Fibroblast of lung (primary cell): Measurements from ENCODE around the gene INSYN2B. TPM values are rescaled to one million over a fixed set of nuclear protein-coding genes. Genes with fewer than 3 reads are reported as not detected.

ENCODE experiments used
- DNase-seq, 2 donors: peaks; one replicate each; pipeline versions ENCODE4 v3.0.0 to v3.0.0-alpha.2; 2010; ENCODE audit warnings: low read depth in 2 of 2
- H2AFZ ChIP-seq: 2 replicates; pipeline ENCODE4 v1.5.1; 2012; ENCODE audit warnings: low read length, control low read depth, inconsistent platforms
- H3K27ac ChIP-seq: 2 replicates; pipeline ENCODE4 v1.5.1; 2011; ENCODE audit warnings: low read length, control low read depth; ENCODE audit not compliant: insufficient read depth
- H3K27me3 ChIP-seq: 2 replicates; pipeline ENCODE4 v1.5.1; 2011; ENCODE audit warnings: mild to moderate bottlenecking, low read length; ENCODE audit not compliant: control insufficient read depth, insufficient read depth
- H3K36me3 ChIP-seq: 2 replicates; pipeline ENCODE4 v1.5.1; 2011; ENCODE audit warnings: low read length; ENCODE audit not compliant: control insufficient read depth, insufficient read depth
- H3K4me1 ChIP-seq: 2 replicates; pipeline ENCODE4 v1.5.1; 2011; ENCODE audit warnings: low read length; ENCODE audit not compliant: control insufficient read depth, insufficient read depth; ENCODE audit errors: extremely low read depth
- H3K4me2 ChIP-seq: 2 replicates; pipeline ENCODE4 v1.5.1; 2011; ENCODE audit warnings: low read length, control low read depth; ENCODE audit not compliant: insufficient read depth; ENCODE audit errors: extremely low read depth
- H3K4me3 ChIP-seq, 4 experiments: fragments of 200-600 bp in 1 of 4; sonication (generic) in 1 of 4; replicated peaks in 1 of 4; 2 replicates each; pipeline ENCODE4 v1.5.1; 2011 to 2016; ENCODE audit warnings: low read length in 4 of 4, low read depth in 3 of 4, mild to moderate bottlenecking in 3 of 4, control low read depth in 2 of 4, inconsistent platforms in 1 of 4, mixed read lengths in 1 of 4; ENCODE audit not compliant: insufficient read depth in 1 of 4; ENCODE audit errors: control extremely low read depth in 1 of 4
- H3K79me2 ChIP-seq: 2 replicates; pipeline ENCODE4 v1.5.1; 2012; ENCODE audit warnings: mild to moderate bottlenecking, low read length, inconsistent platforms; ENCODE audit not compliant: control insufficient read depth, insufficient read depth
- H3K9ac ChIP-seq: 2 replicates; pipeline ENCODE4 v1.5.1; 2011; ENCODE audit warnings: mild to moderate bottlenecking, low read length, control low read depth; ENCODE audit not compliant: insufficient read depth
- H3K9me3 ChIP-seq: 2 replicates; pipeline ENCODE4 v1.5.1; 2012; ENCODE audit warnings: low read depth, low read length; ENCODE audit not compliant: control insufficient read depth, insufficient read depth
- H4K20me1 ChIP-seq: 2 replicates; pipeline ENCODE4 v1.5.1; 2011; ENCODE audit warnings: low read length; ENCODE audit not compliant: control insufficient read depth, insufficient read depth; ENCODE audit errors: extremely low read depth
- EZH2 ChIP-seq: IDR thresholded peaks from 2 replicates; pipeline ENCODE4 v1.5.1; 2012; ENCODE audit warnings: low read length, control low read depth, mild to moderate bottlenecking; ENCODE audit errors: missing control alignments
- polyA plus RNA-seq, 2 donors: library from polyadenylated mRNA; depleted of rRNA in 1 of 2; stranded (reverse) in 1 of 2; unstranded in 1 of 2; fragments of >200 nt; gene quantifications; 2 replicates each; pipeline ENCODE4 v1.2.1, GENCODE V29; 2011 to 2012; ENCODE audit warnings: missing spikeins in 1 of 2
- total RNA-seq: library from RNA; depleted of rRNA; stranded (reverse); fragments of >200 nt; gene quantifications from 2 replicates; pipeline ENCODE4 v1.2.1, GENCODE V29; 2014
- TF ChIP-seq, protein P1 (sequence below), 2 donors: IDR thresholded peaks in 1 of 2; conservative IDR thresholded peaks in 1 of 2; 1 replicate in 1 of 2; 2 replicates in 1 of 2; pipeline ENCODE4 v1.5.1; 2011 to 2012; ENCODE audit warnings: low read length in 2 of 2, control low read depth in 1 of 2, inconsistent platforms in 1 of 2, low read depth in 1 of 2, mild to moderate bottlenecking in 1 of 2

The INSYN2B gene
- total and polyA plus RNA-seq, 2 donors (not counting 1 experiment from before 2014, with no cell fraction given), result 3.6 to 6.3 TPM

DNA sequence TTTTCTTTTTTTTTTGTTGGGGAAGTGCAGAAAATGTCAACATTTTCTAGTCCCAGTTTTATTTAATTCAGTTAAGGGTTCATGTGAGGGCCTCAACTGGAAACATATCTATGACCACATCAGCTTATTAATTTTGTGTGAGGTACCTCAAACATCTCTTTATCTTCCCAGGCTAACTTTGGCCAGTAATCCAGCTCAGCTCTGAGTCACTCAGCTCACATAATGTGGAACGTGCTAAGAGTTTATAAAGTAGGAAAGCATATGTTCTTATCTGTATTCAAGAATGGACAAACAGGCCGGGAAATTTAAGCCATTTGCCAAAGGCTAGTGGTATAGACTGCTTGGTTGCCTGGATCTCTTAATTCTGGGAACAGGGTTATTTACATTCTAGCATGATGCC, 118.4 kb downstream of the INSYN2B start:
- Histone ChIP-seq H3K79me2 (no peaks in the 10 kb centered on the region), H3K9ac (no peak overlapping the region), H3K36me3 (peaks cover 2% of the 10 kb centered on the region), H4K20me1 (no peaks in the 10 kb centered on the region), H3K4me3 (no peak overlapping the region), H3K4me1 (no peaks in the 10 kb centered on the region), H3K9me3 (no peaks in the 10 kb centered on the region), H2AFZ (no peak overlapping the region), H3K4me2 (no peak overlapping the region), H3K27ac (no peak overlapping the region), H3K27me3 (no peaks in the 10 kb centered on the region)
- no peak for TF ChIP-seq EZH2
- TF ChIP-seq, protein P1, sequence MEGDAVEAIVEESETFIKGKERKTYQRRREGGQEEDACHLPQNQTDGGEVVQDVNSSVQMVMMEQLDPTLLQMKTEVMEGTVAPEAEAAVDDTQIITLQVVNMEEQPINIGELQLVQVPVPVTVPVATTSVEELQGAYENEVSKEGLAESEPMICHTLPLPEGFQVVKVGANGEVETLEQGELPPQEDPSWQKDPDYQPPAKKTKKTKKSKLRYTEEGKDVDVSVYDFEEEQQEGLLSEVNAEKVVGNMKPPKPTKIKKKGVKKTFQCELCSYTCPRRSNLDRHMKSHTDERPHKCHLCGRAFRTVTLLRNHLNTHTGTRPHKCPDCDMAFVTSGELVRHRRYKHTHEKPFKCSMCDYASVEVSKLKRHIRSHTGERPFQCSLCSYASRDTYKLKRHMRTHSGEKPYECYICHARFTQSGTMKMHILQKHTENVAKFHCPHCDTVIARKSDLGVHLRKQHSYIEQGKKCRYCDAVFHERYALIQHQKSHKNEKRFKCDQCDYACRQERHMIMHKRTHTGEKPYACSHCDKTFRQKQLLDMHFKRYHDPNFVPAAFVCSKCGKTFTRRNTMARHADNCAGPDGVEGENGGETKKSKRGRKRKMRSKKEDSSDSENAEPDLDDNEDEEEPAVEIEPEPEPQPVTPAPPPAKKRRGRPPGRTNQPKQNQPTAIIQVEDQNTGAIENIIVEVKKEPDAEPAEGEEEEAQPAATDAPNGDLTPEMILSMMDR (conservative IDR thresholded peaks at IDR 0.05 in 1 of 2, IDR thresholded peaks at IDR 0.05 in 1 of 2; ENCODE audit: low read depth in 1 of 2, low read length in 2 of 2), result no peak
- peak; percentile 91 to 94 for DNase-seq

DNA sequence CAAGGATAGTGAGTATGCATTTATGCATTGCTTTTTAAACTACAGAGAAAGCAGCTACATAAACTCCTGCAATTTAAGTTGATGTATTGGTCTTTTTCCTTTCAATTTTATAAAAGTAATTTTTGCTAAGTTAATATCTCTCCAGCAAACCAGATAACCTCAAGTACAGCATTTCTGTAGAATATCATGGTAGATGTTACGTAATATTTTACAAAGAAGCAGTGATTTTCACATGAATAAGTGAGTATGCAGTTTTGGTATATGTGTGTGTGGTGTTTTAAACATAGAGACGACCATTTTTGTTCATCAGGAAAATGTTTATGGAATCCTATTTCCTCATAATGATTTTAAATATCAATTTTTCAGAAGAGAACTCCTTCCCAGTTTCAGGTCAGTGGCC, 118.9 kb downstream of the INSYN2B start:
- H3K9me3 ChIP-seq, result no peaks in the 10 kb centered on the region
- H3K4me3 ChIP-seq, result no peak overlapping the region
- H3K36me3 ChIP-seq, result peaks cover 2% of the 10 kb centered on the region
- no peak overlapping the region for H3K27ac ChIP-seq
- DNase-seq, result no peak
- no peaks in the 10 kb centered on the region for H4K20me1 ChIP-seq
- no peak for TF ChIP-seq EZH2
- TF ChIP-seq, protein P1 (conservative IDR thresholded peaks at IDR 0.05 in 1 of 2, IDR thresholded peaks at IDR 0.05 in 1 of 2; ENCODE audit: low read depth in 1 of 2, low read length in 2 of 2), result no peak
- H3K9ac ChIP-seq, result no peak overlapping the region
- no peak overlapping the region for H3K4me2 ChIP-seq
- no peaks in the 10 kb centered on the region for H3K79me2 ChIP-seq
- no peaks in the 10 kb centered on the region for H3K27me3 ChIP-seq
- no peak overlapping the region for H2AFZ ChIP-seq
- no peaks in the 10 kb centered on the region for H3K4me1 ChIP-seq

- Histone ChIP-seq H3K27me3 (no peaks in the 10 kb centered on the region), H3K4me3 (no peak overlapping the region), H3K4me2 (no peak overlapping the region), H3K9me3 (no peaks in the 10 kb centered on the region), H3K27ac (no peak overlapping the region), H3K9ac (no peak overlapping the region), H2AFZ (no peak overlapping the region), H3K36me3 (peaks cover 2% of the 10 kb centered on the region), H3K4me1 (no peaks in the 10 kb centered on the region), H3K79me2 (no peaks in the 10 kb centered on the region), H4K20me1 (no peaks in the 10 kb centered on the region)
- TF ChIP-seq, protein P1 (conservative IDR thresholded peaks at IDR 0.05 in 1 of 2, IDR thresholded peaks at IDR 0.05 in 1 of 2; ENCODE audit: low read depth in 1 of 2, low read length in 2 of 2), result no peak
- no peak for TF ChIP-seq EZH2
- no peak for DNase-seq
These were observed 119.7 kb downstream of the INSYN2B start for GRCh38 chr5:169860585-169860984.
